ENCODE data around the gene CD163. TPM values are rescaled to one million over a fixed set of nuclear protein-coding genes. Genes with fewer than 3 reads are reported as not detected.

CD163 gene
- total RNA-seq: 100 to 1,000 TPM in 2 of 7 donors, 10 to 100 TPM in 5; 15.2 to 203 (median 58.2) TPM
- polyA plus RNA-seq: 10 to 100 TPM; 33.5 to 83.8 TPM
- long read RNA-seq, donor 1, partial matches to known transcripts: 15 of 17 reads
- long read RNA-seq, donor 1, other reads (novel, unspliced or antisense): 0 of 17 reads
- long read RNA-seq, donor 2: 0 reads
- long read RNA-seq, donor 3, full-length matches to known transcripts: 62 of 95 reads
- long read RNA-seq, donor 3, partial matches to known transcripts: 19 of 95 reads
- long read RNA-seq, donor 3, other reads (novel, unspliced or antisense): 14 of 95 reads

- 65 to 71% (median 68%) methylated on average over 2 of the region's 2 CpGs for WGBS, 3 donors
- no peak for TF ChIP-seq CTCF (IDR thresholded peaks at IDR 0.05)
- no peak for TF ChIP-seq POLR2A (IDR thresholded peaks at IDR 0.05)
- no peak for TF ChIP-seq EP300 (IDR thresholded peaks at IDR 0.05)
- intact Hi-C loops (cut with DNase I): no loop called here
- no peaks in the 10 kb centered on the region for H3K4me1 ChIP-seq (ENCODE audit: insufficient read depth)
- H3K27me3 ChIP-seq: no peaks in the 10 kb centered on the region
- DNase-seq: no peak
- no peak within 1 kb of the TSS for H3K4me3 ChIP-seq
- no peak within 1 kb of the TSS for H3K27ac ChIP-seq
- no peaks in the 10 kb centered on the region for H3K9me3 ChIP-seq
- H3K36me3 ChIP-seq: no peaks in the 10 kb centered on the region
These were observed at the start of gene CD163 for GRCh38 chr12:7503686-7504415. CD163 (minus strand) TSS chr12:7503777; CDS start chr12:7503690, 87 bp downstream.

GRCh38 chr12:7542813-7543212, 39.2 kb upstream of the CD163 start:
- H3K27ac ChIP-seq: no peak overlapping the region
- intact Hi-C loops (cut with DNase I): no loop called here

GRCh38 chr12:7542046-7542445, 38.5 kb upstream of the CD163 start:
- no peak for DNase-seq
- no peak overlapping the region for H3K27ac ChIP-seq
- H3K4me3 ChIP-seq: no peak overlapping the region
- intact Hi-C loops (cut with DNase I): no loop called here
- 37 to 59% (median 49%) methylated on average over 8 of the region's 8 CpGs for WGBS, 3 donors
- no peak for TF ChIP-seq EP300 (IDR thresholded peaks at IDR 0.05)
- TF ChIP-seq CTCF (IDR thresholded peaks at IDR 0.05): no peak
- TF ChIP-seq POLR2A (IDR thresholded peaks at IDR 0.05): no peak
- no peaks in the 10 kb centered on the region for H3K9me3 ChIP-seq
- no peaks in the 10 kb centered on the region for H3K36me3 ChIP-seq
- no peaks in the 10 kb centered on the region for H3K4me1 ChIP-seq (ENCODE audit: insufficient read depth)
- H3K27me3 ChIP-seq: no peaks in the 10 kb centered on the region

More at GRCh38 chr12:7542813-7543212, 39.2 kb upstream of the CD163 start:
- DNase-seq: no peak
- Histone ChIP-seq H3K27me3 (no peaks in the 10 kb centered on the region), H3K36me3 (no peaks in the 10 kb centered on the region), H3K9me3 (no peaks in the 10 kb centered on the region), H3K4me3 (no peak overlapping the region), H3K4me1 (ENCODE audit: insufficient read depth) (no peaks in the 10 kb centered on the region)
- TF ChIP-seq EP300 (IDR thresholded peaks at IDR 0.05) (no peak), POLR2A (IDR thresholded peaks at IDR 0.05) (no peak), CTCF (IDR thresholded peaks at IDR 0.05) (no peak)

DNA sequence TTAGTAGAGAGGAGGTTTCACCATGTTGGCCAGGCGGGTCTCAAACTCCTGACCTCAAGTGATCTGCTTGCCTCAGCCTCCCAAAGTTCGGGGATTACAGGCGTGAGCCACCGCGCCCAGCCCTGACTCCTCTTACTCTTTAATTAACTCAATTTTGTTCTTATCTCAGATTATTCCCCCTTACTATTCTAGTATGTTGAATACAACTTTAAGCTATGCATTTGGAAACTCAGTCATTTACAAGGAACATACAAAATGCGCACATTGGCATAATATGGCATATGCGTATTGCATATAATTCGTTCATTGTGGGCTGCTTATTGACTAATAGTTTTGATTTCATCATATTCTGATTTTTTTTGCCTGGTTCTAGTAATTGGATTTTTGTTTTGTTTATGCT, 10.8 kb upstream of the CD163 start:
- intact Hi-C loops (cut with DNase I): no loop called here
- H3K27ac ChIP-seq: no peak overlapping the region
- TF ChIP-seq CTCF (IDR thresholded peaks at IDR 0.05) (no peak), EP300 (IDR thresholded peaks at IDR 0.05) (no peak), POLR2A (IDR thresholded peaks at IDR 0.05) (no peak)
- H3K4me1 ChIP-seq (ENCODE audit: insufficient read depth): no peaks in the 10 kb centered on the region
- H3K4me3 ChIP-seq: no peak overlapping the region
- H3K27me3 ChIP-seq: no peaks in the 10 kb centered on the region
- DNase-seq: no peak
- H3K36me3 ChIP-seq: no peaks in the 10 kb centered on the region
- 84 to 88% (median 86%) methylated on average over 8 of the region's 8 CpGs for WGBS, 3 donors
- H3K9me3 ChIP-seq: no peaks in the 10 kb centered on the region

All from ovary (tissue), 10 donors.